ENCODE data around the gene SYT10. TPM values are rescaled to one million over a fixed set of nuclear protein-coding genes. Genes with fewer than 3 reads are reported as not detected.

The SYT10 gene
- polyA plus RNA-seq, 1 donor (not counting 4 experiments of a cell fraction or from before 2014, with no cell fraction given): not detected

DNA sequence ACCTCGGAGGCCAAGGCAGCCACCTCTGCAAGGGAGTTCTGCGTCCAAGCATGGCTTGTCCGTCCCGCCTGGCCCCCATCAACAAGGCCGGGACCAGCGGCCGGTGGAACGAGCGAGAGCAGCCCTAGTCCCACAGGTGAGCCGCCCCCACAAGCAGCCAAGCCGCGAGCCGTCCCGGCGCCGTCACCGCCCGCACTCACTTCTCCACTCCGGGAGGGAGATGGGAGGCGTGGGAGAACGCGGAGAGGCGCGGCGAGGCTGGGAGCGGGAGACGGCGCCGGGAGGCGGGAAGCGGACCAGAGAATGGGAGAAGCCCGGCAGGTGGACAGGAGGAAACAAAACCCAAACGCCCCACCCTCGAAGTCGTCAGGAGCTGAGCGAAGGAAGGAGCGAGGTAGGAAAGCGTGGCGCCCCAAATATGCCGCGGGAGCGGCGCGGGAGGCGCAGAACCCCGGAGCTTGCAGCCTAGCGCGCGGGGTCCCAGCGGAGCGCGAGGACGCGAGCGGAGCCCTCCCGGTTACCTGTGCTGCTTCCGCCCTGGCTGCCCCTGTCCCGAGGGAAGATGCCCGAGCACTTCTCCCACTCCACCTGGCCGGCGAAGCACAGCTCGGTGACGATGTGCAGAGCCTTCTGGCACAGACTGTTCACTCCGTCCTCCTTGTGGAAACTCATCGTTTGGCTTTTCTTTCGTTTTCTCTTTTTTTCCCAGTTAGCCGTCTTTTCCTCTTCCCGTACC is 600 bp downstream of the SYT10 start:
- Histone ChIP-seq H3K9me1 (ENCODE audit: control insufficient read depth, extremely low read depth, insufficient read depth, low read length) (no peaks in the 10 kb centered on the region), H3K9me3 (ENCODE audit: control insufficient read depth, low read depth, low read length) (peaks cover 2% of the 10 kb centered on the region), H3K27me3 (ENCODE audit: control insufficient read depth, extremely low read depth, insufficient read depth, low read length) (peaks cover 32% of the 10 kb centered on the region), H3K4me2 (ENCODE audit: control insufficient read depth, extremely low read depth, insufficient read depth, low read depth, low read length) (peak overlapping the region; percentile 87), H3K9ac (ENCODE audit: control insufficient read depth, extremely low read depth, insufficient read depth, low read length) (no peak overlapping the region), H4K20me1 (ENCODE audit: control insufficient read depth, extremely low read depth, insufficient read depth, low read length) (no peaks in the 10 kb centered on the region), H3K4me1 (ENCODE audit: control insufficient read depth, extremely low read depth, insufficient read depth, low read length) (peaks cover 2% of the 10 kb centered on the region), H3K36me3 (ENCODE audit: control insufficient read depth in 2 of 2, extremely low read depth in 1 of 2, insufficient read depth in 2 of 2, low read length in 2 of 2) (no peaks in the 10 kb centered on the region), H3K79me2 (ENCODE audit: control insufficient read depth, insufficient read depth, low read length) (no peaks in the 10 kb centered on the region), H2AFZ (ENCODE audit: control insufficient read depth, low read length) (peak overlapping the region; percentile 57), H3K27ac (ENCODE audit: control insufficient read depth, insufficient read depth, low read length) (no peak overlapping the region), H3K4me3 (ENCODE audit: control insufficient read depth in 2 of 3, extremely low read depth in 1 of 3, insufficient read depth in 2 of 3, low read depth in 1 of 3, low read length in 3 of 3) (peak overlapping the region; percentile 34 to 78 (median 75))
- FAIRE-seq (no peak), DNase-seq (ENCODE audit: low read depth, low spot score) (no peak)
- TF ChIP-seq, protein P1, sequence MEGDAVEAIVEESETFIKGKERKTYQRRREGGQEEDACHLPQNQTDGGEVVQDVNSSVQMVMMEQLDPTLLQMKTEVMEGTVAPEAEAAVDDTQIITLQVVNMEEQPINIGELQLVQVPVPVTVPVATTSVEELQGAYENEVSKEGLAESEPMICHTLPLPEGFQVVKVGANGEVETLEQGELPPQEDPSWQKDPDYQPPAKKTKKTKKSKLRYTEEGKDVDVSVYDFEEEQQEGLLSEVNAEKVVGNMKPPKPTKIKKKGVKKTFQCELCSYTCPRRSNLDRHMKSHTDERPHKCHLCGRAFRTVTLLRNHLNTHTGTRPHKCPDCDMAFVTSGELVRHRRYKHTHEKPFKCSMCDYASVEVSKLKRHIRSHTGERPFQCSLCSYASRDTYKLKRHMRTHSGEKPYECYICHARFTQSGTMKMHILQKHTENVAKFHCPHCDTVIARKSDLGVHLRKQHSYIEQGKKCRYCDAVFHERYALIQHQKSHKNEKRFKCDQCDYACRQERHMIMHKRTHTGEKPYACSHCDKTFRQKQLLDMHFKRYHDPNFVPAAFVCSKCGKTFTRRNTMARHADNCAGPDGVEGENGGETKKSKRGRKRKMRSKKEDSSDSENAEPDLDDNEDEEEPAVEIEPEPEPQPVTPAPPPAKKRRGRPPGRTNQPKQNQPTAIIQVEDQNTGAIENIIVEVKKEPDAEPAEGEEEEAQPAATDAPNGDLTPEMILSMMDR (optimal IDR thresholded peaks at IDR 0.05 in 1 of 3, IDR thresholded peaks at IDR 0.05 in 1 of 3, conservative IDR thresholded peaks at IDR 0.05 in 1 of 3; ENCODE audit: extremely low read depth in 1 of 3, insufficient read depth in 2 of 3, low read length in 3 of 3): no peak
- TF ChIP-seq EZH2 (IDR thresholded peaks at IDR 0.05; ENCODE audit: low read length): peak; percentile 73
- dilution Hi-C loops (cut with MboI; ENCODE audit: extremely low pct_ligation_motif_present, low sequenced_read_pairs): no loop called here

DNA sequence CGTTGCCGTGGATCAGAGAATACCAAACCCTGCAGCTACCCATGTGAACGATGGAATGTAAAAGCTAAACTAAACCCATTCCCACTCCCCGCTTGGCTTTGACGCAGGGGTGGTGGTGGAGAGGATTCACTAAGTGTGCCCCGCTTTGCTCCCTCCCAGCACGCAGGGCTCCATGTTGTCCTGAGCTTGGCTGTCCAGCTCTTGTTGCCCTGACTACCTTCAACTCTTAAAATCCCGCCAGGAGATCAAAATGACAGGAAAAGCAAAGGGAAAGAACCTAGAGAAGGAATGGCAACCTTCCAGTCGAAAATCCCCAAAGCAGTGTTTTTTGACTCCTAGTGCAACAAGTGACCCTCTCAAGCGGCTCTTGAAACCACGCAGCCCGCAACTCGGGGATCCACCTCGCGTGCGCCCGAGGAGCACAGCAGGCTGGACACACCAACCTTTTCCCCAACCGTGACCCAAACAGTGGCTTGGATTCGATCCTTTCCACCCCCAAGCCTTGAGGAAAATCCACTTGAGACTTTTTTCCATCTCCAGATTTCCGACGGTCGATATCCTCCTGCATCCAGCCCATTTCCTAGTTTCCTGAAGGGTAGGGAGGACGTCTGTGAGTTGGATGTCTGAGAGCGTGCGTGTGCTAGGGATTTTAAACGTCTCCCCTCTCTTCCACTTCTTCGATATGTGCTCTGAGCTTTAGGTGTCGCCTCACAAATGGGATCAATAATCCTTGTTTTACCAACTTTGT is 1.4 kb downstream of the SYT10 start:
- no peak for DNase-seq (ENCODE audit: low read depth, low spot score)
- peaks cover 32% of the 10 kb centered on the region for H3K27me3 ChIP-seq (ENCODE audit: control insufficient read depth, extremely low read depth, insufficient read depth, low read length)
- H3K9me1 ChIP-seq (ENCODE audit: control insufficient read depth, extremely low read depth, insufficient read depth, low read length): no peaks in the 10 kb centered on the region
- H3K9ac ChIP-seq (ENCODE audit: control insufficient read depth, extremely low read depth, insufficient read depth, low read length): no peak overlapping the region
- TF ChIP-seq EZH2 (IDR thresholded peaks at IDR 0.05; ENCODE audit: low read length): peak; percentile 36
- TF ChIP-seq, protein P1 (optimal IDR thresholded peaks at IDR 0.05 in 1 of 3, IDR thresholded peaks at IDR 0.05 in 1 of 3, conservative IDR thresholded peaks at IDR 0.05 in 1 of 3; ENCODE audit: extremely low read depth in 1 of 3, insufficient read depth in 2 of 3, low read length in 3 of 3): no peak
- peaks cover 2% of the 10 kb centered on the region for H3K9me3 ChIP-seq (ENCODE audit: control insufficient read depth, low read depth, low read length)
- peaks cover 2% of the 10 kb centered on the region for H3K4me1 ChIP-seq (ENCODE audit: control insufficient read depth, extremely low read depth, insufficient read depth, low read length)
- H2AFZ ChIP-seq (ENCODE audit: control insufficient read depth, low read length): no peak overlapping the region
- dilution Hi-C loops (cut with MboI; ENCODE audit: extremely low pct_ligation_motif_present, low sequenced_read_pairs): no loop called here
- H3K27ac ChIP-seq (ENCODE audit: control insufficient read depth, insufficient read depth, low read length): no peak overlapping the region
- H4K20me1 ChIP-seq (ENCODE audit: control insufficient read depth, extremely low read depth, insufficient read depth, low read length): no peaks in the 10 kb centered on the region
- no peak overlapping the region for H3K4me3 ChIP-seq (ENCODE audit: control insufficient read depth in 2 of 3, extremely low read depth in 1 of 3, insufficient read depth in 2 of 3, low read depth in 1 of 3, low read length in 3 of 3)
- no peak overlapping the region for H3K4me2 ChIP-seq (ENCODE audit: control insufficient read depth, extremely low read depth, insufficient read depth, low read depth, low read length)
- no peak for FAIRE-seq
- H3K79me2 ChIP-seq (ENCODE audit: control insufficient read depth, insufficient read depth, low read length): no peaks in the 10 kb centered on the region
- H3K36me3 ChIP-seq (ENCODE audit: control insufficient read depth in 2 of 2, extremely low read depth in 1 of 2, insufficient read depth in 2 of 2, low read length in 2 of 2): no peaks in the 10 kb centered on the region
